CD4-positive, alpha-beta T cell treated with Interleukin-15 for 4 hours (primary cell): ENCODE measurements around the gene RPS6KA2.
A peak's percentile ranks its signal among the peaks of the same experiment; 100 is the strongest.

Source experiments
- DNase-seq: peaks from one replicate; pipeline ENCODE4 v3.0.0-alpha.2; 2020; ENCODE audit warnings: low spot score

The RPS6KA2 gene

DNA sequence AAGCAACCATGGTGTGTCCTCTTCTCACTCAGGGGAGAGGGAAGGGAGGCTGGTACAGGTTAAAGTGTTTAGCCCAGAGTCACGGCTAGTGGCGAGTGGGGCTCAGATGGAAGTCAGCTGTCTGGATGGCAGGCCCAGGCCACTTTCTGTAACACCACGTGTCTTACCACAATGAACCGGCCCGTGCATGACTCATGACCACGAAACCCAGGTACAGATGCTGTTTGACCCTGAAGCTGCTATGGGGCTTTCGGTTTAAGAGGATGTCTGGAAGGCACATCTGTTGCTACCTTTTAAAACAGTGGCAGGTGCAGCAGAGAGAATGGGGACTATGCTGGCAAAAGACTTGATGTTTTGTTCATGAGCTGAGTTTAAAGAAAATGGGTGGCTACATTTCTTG, 207.8 kb downstream of the RPS6KA2 start:
- DNase-seq, result peak; percentile 77

DNA sequence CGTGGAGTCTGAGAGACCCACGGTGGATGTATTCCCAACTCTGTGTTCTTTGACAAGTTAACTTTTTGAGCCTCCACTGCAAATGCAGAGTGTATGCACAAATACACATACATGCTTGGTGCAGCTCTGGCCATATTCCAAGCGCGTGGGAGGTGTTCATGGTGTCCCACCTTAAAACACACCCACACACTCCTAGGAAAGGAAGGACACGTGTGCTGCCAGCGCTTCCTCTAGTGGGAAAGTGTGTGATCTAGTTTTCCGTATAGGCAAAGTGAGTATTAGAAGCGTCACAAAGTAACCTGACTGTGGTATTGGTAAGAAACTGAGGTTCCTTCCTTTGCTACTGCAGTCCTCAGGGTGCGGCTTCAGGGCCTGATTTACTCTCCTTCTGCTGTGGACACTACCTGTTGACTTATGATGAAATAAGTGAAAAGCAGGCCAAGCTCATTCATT, 208.3 kb downstream of the RPS6KA2 start:
- DNase-seq, result peak; percentile 14

DNA sequence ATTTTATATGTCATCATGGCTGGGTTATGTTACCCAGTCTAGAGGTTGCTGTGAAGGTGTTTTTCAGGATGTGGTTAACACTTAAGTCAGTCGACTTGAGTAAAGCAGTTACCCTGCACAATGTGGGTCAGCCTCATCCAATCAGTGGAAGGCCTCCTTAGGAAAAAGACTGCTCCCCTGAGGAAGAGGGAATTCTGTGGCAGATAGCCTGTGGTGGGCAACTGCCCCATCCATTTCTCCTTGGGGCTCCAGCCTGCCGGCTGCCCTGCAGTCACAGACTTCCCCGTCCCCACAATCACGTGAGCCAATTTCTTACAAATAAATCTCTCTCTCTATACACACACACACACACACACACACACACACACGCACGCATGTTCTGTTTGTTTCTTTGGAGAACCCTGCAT, 209.8 kb downstream of the RPS6KA2 start:
- peak; percentile 73 for DNase-seq

DNA sequence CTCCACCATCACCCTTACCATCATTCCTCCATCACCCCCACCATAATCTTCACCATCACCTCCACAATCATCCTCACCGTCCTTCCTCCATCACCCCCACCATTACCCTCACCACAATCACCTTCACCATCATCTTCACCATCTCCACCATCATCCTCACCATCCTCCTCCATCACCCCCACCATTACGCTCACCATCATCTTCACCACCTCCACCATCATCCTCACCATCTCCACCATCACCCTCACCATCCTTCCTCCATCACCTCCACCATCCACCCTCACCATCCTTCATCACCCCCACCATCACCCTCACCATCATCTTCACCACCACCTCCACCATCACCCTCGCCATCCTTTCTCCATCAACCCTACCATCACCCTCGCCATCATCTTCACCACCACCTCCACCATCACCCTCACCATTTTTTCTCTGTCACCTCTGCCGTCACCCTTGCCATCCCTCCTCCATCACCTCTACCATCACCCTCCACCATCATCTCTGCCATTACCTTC, 211.2 kb downstream of the RPS6KA2 start:
- DNase-seq, result no peak

DNA sequence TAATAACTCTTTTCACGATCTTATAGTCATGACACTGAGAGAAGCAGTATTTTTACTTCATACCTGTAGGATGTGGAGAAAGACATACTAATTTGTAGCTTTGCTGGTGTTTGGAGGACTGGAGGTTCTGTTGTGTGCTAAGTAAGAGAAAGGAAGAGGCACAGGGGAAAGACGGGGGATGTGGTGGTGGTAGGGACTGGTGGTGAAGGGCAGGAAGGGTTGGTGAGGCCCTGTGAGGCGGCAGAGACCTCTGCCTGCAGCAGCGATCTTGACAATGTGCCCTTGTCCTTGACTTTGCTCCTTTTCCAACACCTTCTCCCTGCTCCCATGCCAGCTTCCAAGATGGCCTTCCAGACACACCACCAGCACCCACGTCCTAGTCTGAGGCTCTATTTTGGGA, 211.7 kb downstream of the RPS6KA2 start:
- peak; percentile 39 for DNase-seq

DNA sequence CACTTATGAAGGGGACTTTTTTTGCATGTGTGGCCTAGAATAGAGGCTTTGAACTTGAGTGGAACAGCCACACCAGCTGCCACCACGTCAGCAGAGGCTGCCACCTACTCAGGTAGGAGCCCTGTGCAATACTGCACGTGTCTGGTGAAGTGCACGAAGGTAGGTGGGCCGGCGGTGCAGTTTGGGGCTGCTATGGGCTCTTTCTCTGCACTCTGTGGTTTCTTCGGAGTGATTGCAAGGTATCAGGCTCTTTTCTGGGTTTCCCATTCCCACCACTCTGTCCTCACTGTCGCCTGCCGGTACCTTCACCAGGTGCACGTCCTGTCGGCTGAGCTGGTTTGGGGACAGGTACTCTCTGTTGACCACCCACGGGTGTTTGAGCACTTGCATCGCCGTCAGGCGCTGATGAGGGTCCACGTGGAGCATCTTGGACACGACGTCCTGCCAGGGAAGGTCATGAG, 213.5 kb downstream of the RPS6KA2 start:
- no peak for DNase-seq

DNA sequence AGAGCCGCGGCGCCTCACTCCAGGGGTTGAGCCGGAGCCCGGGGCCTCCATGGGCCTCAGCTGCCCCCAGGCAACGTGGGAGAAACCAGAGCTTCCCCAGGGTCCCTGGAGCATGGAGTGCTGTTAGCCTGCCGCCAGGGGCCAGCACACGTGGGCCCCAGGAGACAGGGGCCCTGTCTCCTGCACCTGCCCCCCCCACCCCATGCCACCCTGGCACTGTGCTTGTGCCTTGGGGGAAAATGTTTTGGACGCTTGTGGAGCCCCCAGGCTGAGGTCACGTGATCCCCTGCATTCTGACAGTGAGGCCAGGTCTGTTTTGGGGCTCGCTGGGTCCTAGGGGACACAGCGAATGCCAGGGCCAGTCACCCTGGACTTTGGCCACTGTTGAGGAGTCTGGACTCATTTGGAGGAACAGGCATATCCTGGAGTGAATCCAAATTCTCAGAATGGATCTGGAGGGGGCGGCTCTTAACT, 214.1 kb downstream of the RPS6KA2 start:
- no peak for DNase-seq

DNA sequence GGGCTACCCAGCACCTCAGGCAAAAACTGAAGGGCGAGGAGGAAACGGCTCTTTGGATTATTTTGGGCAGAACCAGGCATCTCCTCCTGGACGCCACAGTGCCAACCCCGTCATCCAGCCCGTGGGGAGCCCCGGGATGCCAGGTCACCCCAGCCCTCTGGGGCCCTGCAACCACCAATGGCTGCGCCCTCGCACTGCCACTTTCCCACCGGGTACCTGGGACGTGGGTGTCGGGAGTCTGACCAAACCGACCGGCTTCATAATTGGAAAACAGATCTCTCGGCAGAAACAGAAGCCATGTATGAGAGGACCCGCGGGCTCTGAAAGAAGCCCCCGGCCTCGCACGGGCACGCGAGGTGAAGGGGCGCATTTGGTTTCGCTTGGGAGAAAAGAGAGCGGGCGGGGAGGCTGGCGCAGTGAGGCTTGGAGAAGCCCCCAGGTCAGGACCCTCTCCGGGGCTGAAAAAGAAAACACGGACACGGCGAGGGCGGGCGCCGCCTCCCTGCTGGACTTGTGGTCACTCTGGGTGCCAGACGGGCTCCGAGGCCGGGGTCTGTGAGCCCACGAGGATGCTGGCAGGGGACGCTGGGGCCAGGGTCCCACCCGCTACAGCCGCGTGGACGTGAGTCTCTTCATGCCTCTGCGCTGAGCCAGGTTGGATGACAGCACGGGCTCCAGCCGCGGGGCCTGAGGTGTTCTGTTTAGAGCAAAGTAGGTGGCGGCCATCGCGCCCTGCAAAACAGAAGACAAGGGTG, 214.7 kb downstream of the RPS6KA2 start:
- no peak for DNase-seq

DNA sequence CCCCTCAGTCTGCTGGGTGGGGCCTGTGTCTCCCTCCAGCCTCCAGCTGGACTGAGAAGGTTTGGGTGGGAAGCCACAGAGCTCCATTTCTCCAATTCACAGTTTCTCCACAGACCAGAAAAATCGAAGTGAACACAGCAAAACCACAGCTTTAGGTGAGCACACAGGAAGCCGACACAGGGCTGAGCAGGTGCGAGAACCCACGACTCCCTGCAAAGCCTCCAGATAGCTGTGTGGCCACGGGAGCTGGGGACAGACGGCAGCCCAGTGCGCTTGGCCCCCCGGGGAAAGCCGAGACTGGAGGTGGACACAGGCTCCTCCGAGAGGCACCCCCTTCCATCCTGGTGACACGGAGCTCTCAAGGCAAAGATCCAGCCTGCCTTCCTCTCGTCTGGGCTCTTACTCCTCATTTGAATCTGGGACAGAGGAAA, 215.3 kb downstream of the RPS6KA2 start:
- peak; percentile 50 for DNase-seq

DNA sequence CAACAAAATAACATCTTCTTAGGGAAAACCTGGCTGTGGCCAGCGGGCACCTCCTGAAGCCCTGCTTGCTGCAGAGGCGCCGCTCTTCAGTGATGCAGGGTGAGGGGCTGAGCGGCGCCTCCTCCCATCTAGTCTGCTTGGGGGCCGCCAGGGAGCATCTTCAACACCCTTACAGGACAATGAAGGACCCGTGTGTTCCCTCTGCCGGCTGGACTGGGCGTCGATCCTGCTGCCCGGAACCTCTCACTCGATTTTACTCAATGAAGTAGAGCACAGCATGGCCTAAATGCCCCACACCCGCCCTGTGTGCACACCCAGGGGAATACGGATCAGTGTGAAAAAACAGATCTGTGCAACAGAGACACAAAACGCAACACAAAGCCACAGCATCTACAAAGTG, 215.8 kb downstream of the RPS6KA2 start:
- DNase-seq, result no peak

DNA sequence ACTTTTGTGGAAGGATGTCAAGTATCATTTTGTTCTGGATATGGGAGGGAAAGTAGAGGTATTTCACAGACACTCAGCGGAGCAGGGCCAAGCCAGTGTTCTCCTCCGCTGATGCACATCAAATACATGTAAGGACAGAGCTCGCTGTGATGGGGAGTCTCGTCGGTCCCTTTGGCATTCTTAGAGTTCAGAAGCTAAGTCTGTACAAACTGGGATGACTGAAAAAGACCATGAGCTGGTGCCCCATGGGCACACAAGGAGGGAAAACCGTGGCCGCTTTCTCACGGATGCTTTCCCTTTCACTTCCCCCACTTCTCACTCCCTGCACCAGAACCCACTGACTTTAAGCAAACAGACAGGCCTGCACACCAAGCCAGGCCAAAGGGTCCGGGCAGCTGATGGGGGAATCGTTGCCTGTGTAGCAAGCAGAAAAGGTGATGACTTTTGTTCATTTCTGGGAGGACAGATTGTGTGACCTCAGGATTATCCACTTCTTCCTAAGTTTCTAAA, 216.6 kb downstream of the RPS6KA2 start:
- no peak for DNase-seq

DNA sequence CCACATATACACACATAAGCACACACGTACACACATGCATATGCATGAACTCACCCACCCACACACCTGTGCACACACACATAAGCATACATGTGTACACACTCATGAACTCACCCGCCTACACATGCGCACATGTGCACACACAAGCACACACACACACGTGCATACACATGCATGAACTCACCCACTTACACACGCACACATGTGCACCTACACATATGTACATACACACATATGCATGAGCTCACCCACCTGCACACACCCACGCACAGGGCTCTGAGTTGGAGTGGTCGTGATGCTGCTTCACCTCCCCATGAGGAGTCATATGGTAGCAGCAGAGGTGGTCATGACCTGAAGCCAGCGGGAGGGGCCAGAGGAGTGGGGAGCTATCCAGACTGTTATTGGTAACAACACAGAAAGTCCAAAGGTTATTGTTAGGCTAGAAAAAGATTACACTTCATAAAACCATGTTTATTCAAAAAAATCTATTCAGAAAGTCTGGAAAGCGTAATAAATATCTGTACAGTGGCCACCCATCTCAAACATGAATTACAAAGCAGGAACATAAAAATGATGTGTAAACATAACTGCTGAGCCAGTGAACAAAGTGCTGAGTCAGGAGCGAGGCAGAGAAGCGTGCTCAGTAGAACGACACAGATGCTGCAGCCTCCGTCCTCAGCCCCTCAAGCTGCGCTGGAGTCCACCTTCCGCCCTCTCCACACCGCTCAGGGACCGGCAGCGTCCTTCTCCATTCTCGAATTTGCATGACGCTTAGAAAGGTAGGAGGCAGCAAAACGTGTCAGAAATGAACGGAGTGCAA, 217.9 kb downstream of the RPS6KA2 start:
- no peak for DNase-seq

DNA sequence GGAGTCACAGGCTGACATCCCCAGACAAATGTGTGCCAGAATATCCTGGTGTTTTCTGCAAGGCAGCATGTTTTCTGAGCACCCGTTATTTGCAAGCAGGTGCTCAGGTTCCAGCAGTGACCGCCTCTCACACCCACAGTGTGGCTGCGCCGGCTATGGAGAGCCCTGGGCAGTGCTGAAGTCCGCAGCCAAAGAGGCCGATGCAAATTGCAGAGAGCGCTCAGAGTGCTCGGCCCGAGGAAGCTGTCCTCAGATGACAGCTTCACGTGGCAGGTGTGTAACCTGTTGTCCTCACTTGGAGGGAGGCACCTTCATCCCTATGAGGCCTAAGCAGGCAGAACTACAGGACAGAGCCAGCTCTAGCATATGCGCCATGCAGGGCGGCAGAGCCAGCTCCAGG, 220.9 kb downstream of the RPS6KA2 start:
- DNase-seq, result no peak

DNA sequence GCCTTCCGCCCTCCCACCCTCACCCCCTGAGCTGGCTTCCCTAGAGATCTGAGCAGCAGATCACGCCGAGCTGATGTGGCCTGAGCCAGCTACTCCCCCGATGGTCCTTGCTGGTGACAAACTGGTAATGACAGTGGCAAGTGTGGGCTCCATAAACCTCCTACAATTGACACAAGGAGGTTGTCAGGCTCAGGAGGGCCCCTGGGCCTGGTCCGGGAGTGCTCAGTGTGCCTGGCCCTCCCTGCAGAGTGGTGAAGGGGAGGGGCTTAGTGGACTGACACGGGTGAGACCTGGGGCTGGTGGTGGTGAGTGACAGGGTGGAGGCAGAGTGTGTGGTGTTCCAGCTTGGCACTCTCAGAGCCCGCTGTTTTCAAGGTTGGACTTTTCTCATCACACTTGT, 221.7 kb downstream of the RPS6KA2 start:
- DNase-seq, result no peak

DNA sequence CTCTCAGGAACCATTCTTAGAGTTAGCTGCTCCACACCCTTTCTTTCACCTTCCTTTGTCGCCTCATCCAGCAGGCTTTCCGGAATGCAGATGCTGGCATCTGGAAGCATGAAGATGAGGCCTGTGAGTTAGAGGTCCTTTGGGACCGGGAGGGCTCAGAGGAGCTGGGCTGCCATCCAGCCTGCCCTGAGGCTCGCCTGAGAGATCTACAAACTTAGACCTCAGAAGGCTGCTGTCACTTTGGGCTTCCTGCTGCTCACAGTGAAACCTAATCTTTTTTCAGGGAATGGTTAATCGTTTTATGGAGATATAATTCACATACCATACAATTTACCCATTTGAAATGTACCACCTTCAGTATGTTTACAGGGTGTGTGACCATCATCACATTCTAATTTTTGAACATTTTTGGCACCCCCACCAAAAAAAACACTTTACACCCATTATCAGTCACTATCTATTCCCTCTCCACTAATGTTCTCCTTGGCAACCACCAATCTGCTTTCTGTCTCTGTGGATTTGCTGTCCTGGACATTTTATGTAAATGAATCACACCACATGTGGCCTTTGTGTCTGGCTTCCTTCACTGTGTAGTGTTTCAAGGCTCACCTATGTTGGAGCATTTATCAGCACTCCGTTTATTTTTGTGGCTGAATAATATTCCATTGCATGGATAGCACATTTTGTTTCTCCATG, 224.3 kb downstream of the RPS6KA2 start:
- DNase-seq, result no peak

DNA sequence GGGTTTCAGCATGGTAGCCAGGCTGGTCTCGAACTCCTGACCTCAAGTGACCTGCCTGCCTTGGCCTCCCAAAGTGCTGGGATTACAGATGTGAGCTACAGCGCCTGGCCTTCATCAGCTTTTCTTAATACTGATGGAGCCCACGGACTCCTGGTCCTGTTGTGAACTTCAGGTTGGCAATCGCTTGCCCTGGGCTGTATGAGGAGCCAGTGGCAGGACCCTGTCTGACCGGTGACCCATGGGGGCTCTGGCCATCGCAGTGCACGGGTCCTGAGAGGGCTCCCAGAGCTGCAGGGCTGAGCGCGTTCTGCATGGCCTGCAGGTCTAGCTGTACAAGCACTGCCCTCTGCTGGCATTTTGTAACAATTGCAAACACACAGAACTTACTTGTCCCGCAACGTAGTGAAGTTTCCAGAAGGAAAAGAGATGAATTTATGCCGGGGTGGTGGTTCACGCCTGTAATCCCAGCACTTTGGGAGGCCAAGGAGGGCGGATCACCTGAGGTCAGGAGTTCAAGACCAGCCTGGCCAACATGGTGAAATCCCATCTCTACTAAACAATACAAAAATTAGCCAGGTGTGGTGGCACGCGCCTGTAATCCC, 226.3 kb downstream of the RPS6KA2 start:
- peak; percentile 63 for DNase-seq

DNA sequence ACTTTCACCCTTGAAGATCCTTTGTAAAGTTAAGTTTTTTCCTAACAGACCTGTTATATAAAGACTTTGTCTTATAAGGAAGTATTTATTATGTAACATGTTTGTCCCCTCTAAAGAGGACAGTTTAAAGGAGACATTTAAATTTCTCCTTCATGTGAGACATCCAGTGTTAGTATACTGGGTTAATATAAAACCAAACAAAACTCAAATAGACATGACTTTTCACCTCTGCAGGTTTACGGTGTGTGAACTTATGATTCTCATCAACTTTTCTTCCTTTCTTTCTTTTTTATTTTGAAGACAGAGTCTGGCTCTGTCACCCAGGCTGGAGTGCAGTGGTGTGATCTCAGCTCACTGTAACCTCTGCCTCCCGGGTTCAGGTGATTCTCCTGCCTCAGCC, 226.9 kb downstream of the RPS6KA2 start:
- DNase-seq, result no peak

DNA sequence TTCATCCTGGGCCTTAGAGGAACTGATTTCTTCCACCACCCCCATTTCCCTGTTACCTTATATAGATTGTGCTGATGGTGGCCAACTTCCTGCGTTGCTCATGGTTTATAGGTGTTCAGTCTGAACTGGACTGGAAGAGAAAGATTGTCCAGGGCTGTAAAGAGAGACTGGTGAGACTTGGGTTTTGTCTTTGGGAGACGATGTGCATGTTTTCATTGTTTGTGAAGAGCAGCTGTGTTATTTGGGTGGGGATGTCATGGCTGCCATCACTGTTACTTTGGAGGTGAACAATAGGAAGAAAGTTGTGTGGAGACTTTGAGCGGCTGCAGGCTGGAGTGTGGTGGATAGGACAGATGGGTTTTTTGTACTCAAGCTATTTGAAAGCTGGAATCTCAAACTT, 228.7 kb downstream of the RPS6KA2 start:
- DNase-seq, result no peak

DNA sequence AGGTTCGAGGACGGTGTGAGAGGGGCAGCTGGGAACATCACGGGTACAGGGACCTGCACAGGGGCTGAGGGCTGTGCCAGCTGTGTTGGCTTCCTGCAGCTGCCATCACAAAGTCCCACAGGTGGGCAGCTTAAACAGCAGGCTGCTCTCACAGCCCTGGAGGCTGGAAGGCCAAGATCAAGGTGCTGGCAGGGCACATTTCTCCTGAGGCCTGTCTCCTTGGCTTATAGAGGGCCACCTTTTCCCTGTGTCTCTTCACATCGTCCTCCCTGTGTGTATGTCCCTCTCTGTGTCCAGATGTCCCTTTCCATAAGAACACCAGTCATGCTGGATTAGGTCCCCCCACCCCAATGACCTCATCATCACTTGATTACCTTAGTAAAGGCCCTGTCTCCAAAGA, 229.2 kb downstream of the RPS6KA2 start:
- DNase-seq, result no peak

DNA sequence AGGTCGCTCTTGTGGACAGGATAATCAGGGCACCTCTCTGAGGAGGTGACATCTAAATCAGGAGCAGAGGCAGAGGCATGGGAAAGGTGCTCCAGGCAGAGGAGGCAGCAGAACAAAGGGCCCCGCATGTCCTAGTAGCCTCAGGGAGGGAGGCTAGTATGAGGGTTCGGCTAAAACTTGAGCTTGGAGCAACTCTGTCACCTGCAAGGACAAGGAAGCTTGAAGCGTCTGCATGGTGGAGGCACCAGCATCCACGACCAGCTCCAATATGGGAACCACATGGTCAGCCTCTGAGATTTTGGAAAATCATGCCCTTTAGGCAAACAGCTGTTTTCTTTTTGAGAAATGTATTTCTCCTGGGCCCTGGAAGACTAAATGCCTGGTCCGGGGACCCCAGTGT, 231.3 kb downstream of the RPS6KA2 start:
- no peak for DNase-seq

DNA sequence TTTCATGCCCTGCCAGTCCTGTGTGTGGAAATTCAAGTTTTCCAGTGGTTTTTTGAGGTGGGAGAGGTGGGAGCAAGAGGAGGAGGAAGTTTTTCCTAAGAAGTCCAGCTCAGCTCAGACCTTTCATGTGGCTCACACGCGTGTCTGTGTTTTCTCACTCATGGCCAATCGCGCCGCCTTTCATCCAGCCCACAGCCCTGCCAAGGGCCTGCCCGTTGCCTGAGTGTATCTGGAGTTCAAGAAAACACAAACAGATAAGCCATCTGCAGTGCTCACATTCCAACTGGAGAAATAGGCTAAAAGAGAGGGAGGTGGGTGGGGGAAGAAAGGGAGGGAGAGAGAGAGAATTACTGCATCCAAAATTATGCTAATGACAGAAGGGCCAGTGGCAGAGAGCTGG, 231.7 kb downstream of the RPS6KA2 start:
- DNase-seq, result no peak
